A549 (cell line): ENCODE results near the gene DBH.

ENCODE experiments used
- BHLHE40 ChIP-seq: IDR thresholded peaks from 2 replicates; pipeline ENCODE4 v1.6.1; 2012; ENCODE audit warnings: low read depth, low read length, inconsistent platforms
- CTCF ChIP-seq: fragments of >200 bp; sonication (Bioruptor Twin); formaldehyde crosslinking; IDR thresholded peaks from 3 replicates; pipeline ENCODE4 v1.5.1; 2016
- EP300 ChIP-seq, 2 experiments: fragments of >200 bp; sonication (Bioruptor Twin); formaldehyde crosslinking; IDR thresholded peaks; 2 replicates in 1 of 2; 3 replicates in 1 of 2; pipeline ENCODE4 v1.6.1; 2016 to 2017
- JUN ChIP-seq, 2 experiments: fragments of >200 bp; sonication (Bioruptor Twin); formaldehyde crosslinking; IDR thresholded peaks; 2 replicates in 1 of 2; 3 replicates in 1 of 2; pipeline ENCODE4 v1.6.1; 2016 to 2017
- MAZ ChIP-seq: fragments of 150-350 bp; IDR thresholded peaks from 2 replicates; pipeline ENCODE4 v1.6.1; 2014; ENCODE audit warnings: antibody characterized with exemption, low read depth, low read length, borderline replicate concordance
- REST ChIP-seq: fragments of 200-600 bp; sonication (generic); IDR thresholded peaks from 2 replicates; pipeline ENCODE4 v1.6.1; 2016; ENCODE audit warnings: antibody characterized with exemption, mild to moderate bottlenecking, moderate library complexity
- USF2 ChIP-seq: fragments of 450-650 bp; IDR thresholded peaks from 2 replicates; pipeline ENCODE4 v1.6.1; 2014; ENCODE audit warnings: antibody characterized with exemption

- TF ChIP-seq REST, result no peak
- no peak for TF ChIP-seq MAZ
- TF ChIP-seq CTCF, result no peak
- TF ChIP-seq EP300 (IDR thresholded peaks at IDR 0.05), result no peak
- TF ChIP-seq USF2, result no peak
- TF ChIP-seq JUN (IDR thresholded peaks at IDR 0.05), result no peak
- TF ChIP-seq BHLHE40, result no peak
Observed at GRCh38 chr9:133677126-133678010, 41.2 kb downstream of the DBH start.
